GM06990 (cell line): Measurements from ENCODE around the gene MARK4.

Experiments
- DNase-seq: peaks from one replicate; pipeline ENCODE4 v3.0.0-alpha.2; 2011; ENCODE audit not compliant: insufficient read length; ENCODE audit errors: extremely low read depth
- H3K27me3 ChIP-seq: replicated peaks from 2 replicates; pipeline ENCODE4 v1.6.0; 2011; ENCODE audit warnings: low read length; ENCODE audit not compliant: control insufficient read depth, insufficient read depth
- H3K36me3 ChIP-seq: 2 replicates; pipeline ENCODE4 v1.5.1; 2011; ENCODE audit warnings: low read length; ENCODE audit not compliant: control insufficient read depth, insufficient read depth
- H3K4me3 ChIP-seq: replicated peaks from 2 replicates; pipeline ENCODE4 v1.5.1; 2011; ENCODE audit warnings: low read depth, mild to moderate bottlenecking, control low read depth, low read length
- CTCF ChIP-seq: IDR thresholded peaks from 2 replicates; pipeline ENCODE4 v1.5.1; 2011; ENCODE audit warnings: low read length, control low read depth, mild to moderate bottlenecking, inconsistent platforms; ENCODE audit not compliant: insufficient read depth, poor library complexity, severe bottlenecking

Gene MARK4

GRCh38 chr19:45250216-45250831, 747 bp upstream of the MARK4 start:
- Histone ChIP-seq H3K36me3 (no peaks in the 10 kb centered on the region; the same call in 1 of the 2 replicates), H3K4me3 (peak overlapping the region; percentile 63), H3K27me3 (no peaks in the 10 kb centered on the region)
- no peak for TF ChIP-seq CTCF
- DNase-seq: no peak

- peak; percentile 23 for TF ChIP-seq CTCF
- Histone ChIP-seq H3K27me3 (no peaks in the 10 kb centered on the region), H3K36me3 (no peaks in the 10 kb centered on the region; the same call in 1 of the 2 replicates), H3K4me3 (peak overlapping the region; percentile 80)
- no peak for DNase-seq
These were observed 632 bp downstream of the MARK4 start for GRCh38 chr19:45251452-45252354.

GRCh38 chr19:45253396-45254027, 2.4 kb downstream of the MARK4 start:
- no peaks in the 10 kb centered on the region for H3K27me3 ChIP-seq
- DNase-seq: no peak
- no peak overlapping the region for H3K4me3 ChIP-seq
- no peak for TF ChIP-seq CTCF
- no peaks in the 10 kb centered on the region; the same call in 1 of the 2 replicates for H3K36me3 ChIP-seq

- Histone ChIP-seq H3K4me3 (no peak overlapping the region), H3K36me3 (no peaks in the 10 kb centered on the region; the same call in 1 of the 2 replicates), H3K27me3 (no peaks in the 10 kb centered on the region)
- peak; percentile 43 for TF ChIP-seq CTCF
- no peak for DNase-seq
These were observed 3.0 kb downstream of the MARK4 start for GRCh38 chr19:45254044-45254531.

- Histone ChIP-seq H3K4me3 (no peak overlapping the region), H3K36me3 (no peaks in the 10 kb centered on the region; the same call in 1 of the 2 replicates), H3K27me3 (no peaks in the 10 kb centered on the region)
- TF ChIP-seq CTCF: no peak
- DNase-seq: no peak
These were observed 4.6 kb downstream of the MARK4 start for GRCh38 chr19:45255611-45256157.
